Neuronal stem cell (in vitro differentiated cells): ENCODE data around the gene CCDC186.

ENCODE experiments used
- DNase-seq: peaks from one replicate; pipeline ENCODE4 v3.0.0-alpha.2; 2013; ENCODE audit warnings: low spot score
- H2AFZ ChIP-seq: one replicate; pipeline ENCODE4 v1.6.1; 2013; ENCODE audit warnings: mild to moderate bottlenecking, low read length, inconsistent platforms
- H2AK5ac ChIP-seq: 2 replicates; pipeline ENCODE4 v1.6.1; 2013; ENCODE audit warnings: low read depth, mild to moderate bottlenecking, inconsistent platforms, low read length, moderate library complexity, mixed read lengths
- H2BK120ac ChIP-seq: 2 replicates; pipeline ENCODE4 v1.6.1; 2013; ENCODE audit warnings: low read depth, mild to moderate bottlenecking, inconsistent platforms, low read length, moderate library complexity, mixed read lengths
- H2BK12ac ChIP-seq: one replicate; pipeline ENCODE4 v1.6.1; 2013; ENCODE audit warnings: low read length, inconsistent platforms
- H2BK15ac ChIP-seq: 2 replicates; pipeline ENCODE4 v1.6.1; 2013; ENCODE audit warnings: mild to moderate bottlenecking, low read length, inconsistent platforms, mixed read lengths
- H2BK5ac ChIP-seq: one replicate; pipeline ENCODE4 v1.6.1; 2013; ENCODE audit warnings: inconsistent platforms, mild to moderate bottlenecking, low read length, moderate library complexity
- H3K14ac ChIP-seq: one replicate; pipeline ENCODE4 v1.6.1; 2013; ENCODE audit warnings: low read length, inconsistent platforms
- H3K18ac ChIP-seq: 2 replicates; pipeline ENCODE4 v1.6.1; 2013; ENCODE audit warnings: low read length, inconsistent platforms
- H3K23ac ChIP-seq: 2 replicates; pipeline ENCODE4 v1.6.1; 2013; ENCODE audit warnings: low read depth, mild to moderate bottlenecking, mixed read lengths, low read length, inconsistent platforms; ENCODE audit not compliant: poor library complexity
- H3K27ac ChIP-seq: replicated peaks from 3 replicates; pipeline ENCODE4 v1.5.1; 2013; ENCODE audit warnings: low read length, inconsistent platforms
- H3K27me3 ChIP-seq, 3 experiments: 2 replicates each; pipeline ENCODE4 v1.6.1; 2013; ENCODE audit warnings: low read length in 3 of 3, mild to moderate bottlenecking in 2 of 3, inconsistent platforms in 1 of 3, low read depth in 1 of 3, mixed read lengths in 1 of 3, moderate library complexity in 1 of 3; ENCODE audit not compliant: control insufficient read depth in 3 of 3, insufficient read depth in 3 of 3
- H3K36me3 ChIP-seq, 2 donors: replicated peaks in 1 of 2; 2 replicates each; pipeline ENCODE4 v1.6.1; 2013; ENCODE audit warnings: low read length in 2 of 2; ENCODE audit not compliant: control insufficient read depth in 2 of 2, insufficient read depth in 2 of 2
- H3K4ac ChIP-seq: 2 replicates; pipeline ENCODE4 v1.6.1; 2013; ENCODE audit warnings: inconsistent platforms, mild to moderate bottlenecking, low read length, moderate library complexity
- H3K4me1 ChIP-seq, 2 donors: 1 replicate in 1 of 2; 2 replicates in 1 of 2; pipeline ENCODE4 v1.6.1; 2013; ENCODE audit warnings: low read length in 2 of 2, low read depth in 1 of 2; ENCODE audit not compliant: control insufficient read depth in 2 of 2, insufficient read depth in 1 of 2
- H3K4me2 ChIP-seq: one replicate; pipeline ENCODE4 v1.6.1; 2013; ENCODE audit warnings: mild to moderate bottlenecking, low read length, inconsistent platforms; ENCODE audit not compliant: insufficient read depth, poor library complexity, severe bottlenecking
- H3K4me3 ChIP-seq, 2 donors: 2 replicates each; pipeline ENCODE4 v1.5.1; 2013; ENCODE audit warnings: low read length in 2 of 2, mild to moderate bottlenecking in 2 of 2, inconsistent platforms in 1 of 2, moderate library complexity in 1 of 2
- H3K79me1 ChIP-seq: one replicate; pipeline ENCODE4 v1.6.1; 2013; ENCODE audit warnings: low read depth, mild to moderate bottlenecking, inconsistent platforms, low read length, moderate library complexity
- H3K9ac ChIP-seq: one replicate; pipeline ENCODE4 v1.6.1; 2013; ENCODE audit warnings: mild to moderate bottlenecking, low read depth, low read length, inconsistent platforms; ENCODE audit not compliant: poor library complexity
- H3K9me3 ChIP-seq, 2 donors: replicated peaks in 1 of 2; 2 replicates each; pipeline versions ENCODE3 to v1.6.1; 2013; ENCODE audit warnings: low read length in 2 of 2, mild to moderate bottlenecking in 2 of 2, inconsistent platforms in 1 of 2, low read depth in 1 of 2, mixed read lengths in 1 of 2, moderate library complexity in 1 of 2; ENCODE audit not compliant: control insufficient read depth in 2 of 2, insufficient read depth in 1 of 2
- H4K8ac ChIP-seq: one replicate; pipeline ENCODE4 v1.6.1; 2013; ENCODE audit warnings: low read depth, mild to moderate bottlenecking, inconsistent platforms, low read length, moderate library complexity
- H4K91ac ChIP-seq: one replicate; pipeline ENCODE4 v1.6.1; 2013; ENCODE audit warnings: low read length, low read depth, mild to moderate bottlenecking, inconsistent platforms; ENCODE audit not compliant: poor library complexity
- WGBS, 2 donors: extraction: QIAGEN DNeasy Blood & Tissue Kit; methylation state at CpG; one replicate each; pipeline ENCODE4 v1.1.7; 2013; ENCODE audit warnings: missing lambda C conversion rate in 2 of 2, mixed read lengths in 1 of 2; ENCODE audit not compliant: insufficient read length in 2 of 2, insufficient replicate concordance in 1 of 2; ENCODE audit errors: extremely low coverage in 2 of 2; 5-methylcytosine and 5-hydroxymethylcytosine counted together

The CCDC186 gene

GRCh38 chr10:114189700-114190099 is 15.7 kb upstream of the CCDC186 start:
- H2BK120ac ChIP-seq: no peak overlapping the region
- peaks cover 0 to 7% (median 0%) of the 10 kb centered on the region in 3 experiments for H3K27me3 ChIP-seq
- H3K9ac ChIP-seq: no peak overlapping the region
- H3K27ac ChIP-seq: no peak overlapping the region
- H2BK15ac ChIP-seq: no peak overlapping the region
- H3K4ac ChIP-seq: no peak overlapping the region
- no peak overlapping the region for H3K18ac ChIP-seq
- no peak overlapping the region for H2BK12ac ChIP-seq
- H3K14ac ChIP-seq: no peak overlapping the region
- no peak overlapping the region for H4K91ac ChIP-seq
- H4K8ac ChIP-seq: no peak overlapping the region
- no peak overlapping the region for H3K23ac ChIP-seq
- DNase-seq: no peak
- no peaks in the 10 kb centered on the region for H3K79me1 ChIP-seq
- no CpG with 5 or more reads among the region's 8 CpGs for WGBS, 2 donors
- no peaks in the 10 kb centered on the region for H3K9me3 ChIP-seq
- H2AFZ ChIP-seq: no peak overlapping the region
- H3K36me3 ChIP-seq: no peaks in the 10 kb centered on the region
- H3K4me1 ChIP-seq: no peaks in the 10 kb centered on the region
- H3K4me2 ChIP-seq: no peak overlapping the region
- H2AK5ac ChIP-seq: no peak overlapping the region
- H2BK5ac ChIP-seq: no peak overlapping the region
- H3K4me3 ChIP-seq: no peak overlapping the region

DNA sequence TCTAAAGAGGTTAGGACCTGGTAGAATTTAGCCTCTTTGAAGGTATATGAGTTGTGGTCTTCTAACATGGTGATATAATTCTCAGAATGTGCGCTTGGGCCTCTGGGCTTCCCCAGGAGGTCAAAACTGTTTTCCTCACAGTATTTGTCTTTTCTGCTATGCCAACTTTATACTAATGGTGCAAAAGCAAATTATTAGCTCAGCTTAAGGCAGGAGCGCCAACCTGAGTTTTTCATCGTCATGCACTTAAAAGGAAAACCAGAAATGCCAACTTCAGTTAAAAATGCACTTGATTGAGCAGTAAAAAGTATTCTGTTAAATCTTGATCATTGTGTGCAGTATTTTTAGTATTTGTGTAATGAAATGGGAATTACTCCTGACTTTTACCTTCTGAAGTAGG is 14.9 kb upstream of the CCDC186 start:
- no peak overlapping the region for H2BK15ac ChIP-seq
- no peak overlapping the region for H2AFZ ChIP-seq
- H3K27me3 ChIP-seq: peaks cover 0 to 7% (median 0%) of the 10 kb centered on the region in 3 experiments
- H3K4me1 ChIP-seq: no peaks in the 10 kb centered on the region
- H3K4me2 ChIP-seq: no peak overlapping the region
- H3K27ac ChIP-seq: no peak overlapping the region
- no peak overlapping the region for H4K8ac ChIP-seq
- H3K4me3 ChIP-seq: no peak overlapping the region
- H3K36me3 ChIP-seq: no peaks in the 10 kb centered on the region
- H2BK5ac ChIP-seq: no peak overlapping the region
- no peak overlapping the region for H4K91ac ChIP-seq
- DNase-seq: no peak
- H3K9me3 ChIP-seq: no peaks in the 10 kb centered on the region
- H2BK12ac ChIP-seq: no peak overlapping the region
- no CpG with 5 or more reads among the region's 3 CpGs for WGBS, 2 donors
- no peak overlapping the region for H2AK5ac ChIP-seq
- no peak overlapping the region for H3K23ac ChIP-seq
- H3K4ac ChIP-seq: no peak overlapping the region
- H3K18ac ChIP-seq: no peak overlapping the region
- no peak overlapping the region for H3K14ac ChIP-seq
- H3K79me1 ChIP-seq: no peaks in the 10 kb centered on the region
- H3K9ac ChIP-seq: no peak overlapping the region
- no peak overlapping the region for H2BK120ac ChIP-seq

DNA sequence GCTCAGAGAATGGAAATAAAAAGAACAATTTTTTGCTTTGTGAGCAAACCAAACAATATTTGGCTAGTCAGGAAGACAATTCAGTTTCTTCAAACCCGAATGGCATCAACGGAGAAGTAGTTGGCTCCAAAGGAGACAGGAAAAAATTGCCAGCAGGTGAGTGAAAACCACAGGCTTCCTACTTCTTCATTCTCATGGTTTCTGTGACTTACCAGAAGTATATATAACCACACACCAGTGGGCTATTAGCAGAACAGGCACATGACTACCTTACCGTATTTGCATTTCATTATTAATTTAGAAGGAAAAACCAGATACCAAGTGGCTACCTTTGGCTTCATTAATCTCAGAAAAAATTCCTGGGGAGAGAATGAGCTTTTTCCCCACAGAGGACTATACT is 14.0 kb upstream of the CCDC186 start:
- Histone ChIP-seq H3K9me3 (no peaks in the 10 kb centered on the region), H2BK15ac (no peak overlapping the region), H4K91ac (no peak overlapping the region), H3K27me3 (peaks cover 0 to 7% (median 0%) of the 10 kb centered on the region in 3 experiments), H3K4me2 (no peak overlapping the region), H2BK12ac (no peak overlapping the region), H3K36me3 (no peaks in the 10 kb centered on the region), H3K4ac (no peak overlapping the region), H3K27ac (no peak overlapping the region), H4K8ac (no peak overlapping the region), H3K14ac (no peak overlapping the region), H3K79me1 (no peaks in the 10 kb centered on the region), H3K4me1 (no peaks in the 10 kb centered on the region), H3K18ac (no peak overlapping the region), H2AK5ac (no peak overlapping the region), H3K4me3 (no peak overlapping the region), H2AFZ (no peak overlapping the region), H2BK5ac (no peak overlapping the region), H2BK120ac (no peak overlapping the region), H3K23ac (no peak overlapping the region), H3K9ac (no peak overlapping the region)
- no peak for DNase-seq
- no CpG with 5 or more reads among the region's 3 CpGs for WGBS, 2 donors

DNA sequence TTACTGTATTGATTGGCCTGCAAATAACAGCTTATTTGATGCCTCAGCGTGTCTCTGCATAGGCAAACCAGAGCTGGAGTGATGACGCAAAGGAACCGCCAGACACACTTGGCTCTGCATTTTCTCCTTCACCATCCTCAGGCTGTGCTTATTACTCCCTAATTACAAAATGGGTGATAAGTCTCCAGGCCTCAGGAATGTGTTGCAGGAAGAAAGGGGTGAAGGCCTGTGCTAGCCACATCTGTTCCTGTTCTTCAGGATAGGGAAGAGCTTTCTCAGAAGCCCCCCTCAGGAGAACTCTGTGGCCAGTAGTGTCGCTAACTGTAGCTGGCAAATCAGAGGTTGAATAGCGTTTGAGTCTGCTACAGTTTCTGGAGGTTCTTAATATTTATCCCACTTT is 10.3 kb upstream of the CCDC186 start:
- H3K18ac ChIP-seq: no peak overlapping the region
- H2BK5ac ChIP-seq: no peak overlapping the region
- no peak overlapping the region for H4K8ac ChIP-seq

More for the DNA sequence above, 10.3 kb upstream of the CCDC186 start:
- Histone ChIP-seq H3K79me1 (no peaks in the 10 kb centered on the region), H2AK5ac (no peak overlapping the region), H2BK15ac (no peak overlapping the region), H3K27me3 (peaks cover 0 to 2% (median 0%) of the 10 kb centered on the region in 3 experiments), H3K23ac (no peak overlapping the region), H3K4me2 (no peak overlapping the region), H3K4ac (no peak overlapping the region), H3K9ac (no peak overlapping the region), H2BK12ac (no peak overlapping the region), H3K27ac (no peak overlapping the region), H3K4me1 (no peaks in the 10 kb centered on the region), H3K9me3 (no peaks in the 10 kb centered on the region), H2BK120ac (no peak overlapping the region), H3K4me3 (no peak overlapping the region), H3K36me3 (no peaks in the 10 kb centered on the region), H2AFZ (no peak overlapping the region), H3K14ac (no peak overlapping the region), H4K91ac (no peak overlapping the region)
- no CpG with 5 or more reads among the region's 5 CpGs for WGBS, 2 donors
- no peak for DNase-seq
